GM12878 (cell line): ENCODE data around the gene C12orf56. TPM values are rescaled to one million over a fixed set of nuclear protein-coding genes. Genes with fewer than 3 reads are reported as not detected.
"Not testable (repeated sequence)": the region's sequence is repeated elsewhere in the genome, so short reads cannot be mapped to it uniquely, and the experiment has no call there.

ENCODE experiments used
- ATAC-seq: fragments of 200-7000 bp; cut with Tn5 transposase; 3 replicates; pipeline ENCODE4 v1.9.1; 2020; ENCODE audit warnings: mild to moderate bottlenecking, moderate library complexity
- BruUV-seq: library from RNA; stranded (reverse); fragments of 400-500 nt; replicated peaks from 2 replicates; lab custom pipeline; 2021; lab: Mats Ljungman, UMichigan
- CTCF ChIA-PET: fragments of 300-600 bp; sonication (Branson Sonifier 250); formaldehyde crosslinking; extraction: SDS; loops from one replicate; lab custom pipeline; 2021; ENCODE audit warnings: inconsistent platforms; lab: Yijun Ruan, JAX
- POLR2A ChIA-PET: fragments of 350-600 bp; formaldehyde crosslinking; extraction: SDS; loops from one replicate; lab custom pipeline; 2021; ENCODE audit warnings: inconsistent platforms; lab: Charles Lee
- RAD21 ChIA-PET: fragments of 300-600 bp; sonication (Branson Sonifier 250); formaldehyde crosslinking; loops from one replicate; lab custom pipeline; 2023; ENCODE audit warnings: antibody characterized with exemption; ENCODE audit not compliant: unreplicated experiment; lab: Charles Lee
- SMC1A ChIA-PET: fragments of 300-600 bp; sonication (Branson Sonifier 250); formaldehyde crosslinking; loops from one replicate; lab custom pipeline; 2023; ENCODE audit not compliant: unreplicated experiment, uncharacterized antibody; lab: Charles Lee
- DNase-seq: peaks from one replicate; pipeline ENCODE4 v3.0.0-alpha.2; 2011; ENCODE audit warnings: low read depth, low spot score
- FAIRE-seq: peaks from 3 replicates; lab custom pipeline; 2011; peaks lifted over from hg19 to GRCh38; lab: Jason Lieb, UNC
- H2AFZ ChIP-seq: 2 replicates; pipeline ENCODE4 v1.6.0; 2011; ENCODE audit warnings: low read depth, low read length, control low read depth; ENCODE audit not compliant: control insufficient read depth
- H3K27ac ChIP-seq: 2 replicates; pipeline ENCODE4 v1.5.1; 2011; ENCODE audit warnings: control low read depth; ENCODE audit not compliant: control insufficient read depth, insufficient read depth
- H3K27me3 ChIP-seq, 2 experiments: replicated peaks in 1 of 2; 2 replicates each; pipeline versions ENCODE4 v1.6.0 to v1.6.1; 2011; ENCODE audit warnings: low read length in 1 of 2; ENCODE audit not compliant: control insufficient read depth in 2 of 2, insufficient read depth in 2 of 2
- H3K36me3 ChIP-seq, 2 experiments: 2 replicates each; pipeline ENCODE4 v1.5.1; 2011; ENCODE audit warnings: low read length in 1 of 2; ENCODE audit not compliant: control insufficient read depth in 2 of 2, insufficient read depth in 2 of 2
- H3K4me1 ChIP-seq: 2 replicates; pipeline ENCODE4 v1.6.1; 2011; ENCODE audit warnings: mild to moderate bottlenecking, low read length, moderate library complexity, mixed read lengths; ENCODE audit not compliant: control insufficient read depth, insufficient read depth
- H3K4me2 ChIP-seq: 2 replicates; pipeline ENCODE4 v1.6.0; 2011; ENCODE audit warnings: control low read depth; ENCODE audit not compliant: control insufficient read depth, insufficient read depth
- H3K4me3 ChIP-seq: fragments of 200-600 bp; sonication (generic); 2 replicates; pipeline ENCODE4 v1.5.1; 2016
- H3K79me2 ChIP-seq: 2 replicates; pipeline ENCODE4 v1.6.0; 2011; ENCODE audit warnings: low read length; ENCODE audit not compliant: control insufficient read depth, insufficient read depth
- H3K9ac ChIP-seq: 2 replicates; pipeline ENCODE4 v1.8.0; 2011; ENCODE audit warnings: low read length, control low read depth, mixed read lengths; ENCODE audit not compliant: control insufficient read depth, insufficient read depth
- H3K9me3 ChIP-seq: replicated peaks from 3 replicates; pipeline ENCODE4 v1.5.1; 2011; ENCODE audit warnings: mild to moderate bottlenecking, low read length; ENCODE audit not compliant: control insufficient read depth, insufficient read depth
- H4K20me1 ChIP-seq: 2 replicates; pipeline ENCODE4 v1.6.0; 2011; ENCODE audit not compliant: control insufficient read depth, insufficient read depth
- FOS ChIP-seq: IDR thresholded peaks from 3 replicates; pipeline ENCODE4 v1.6.1; 2011; ENCODE audit warnings: borderline replicate concordance; ENCODE audit not compliant: insufficient read length; ENCODE audit errors: extremely low read depth
- PAX5 ChIP-seq: IDR thresholded peaks from 2 replicates; pipeline ENCODE4 v1.6.1; 2011; ENCODE audit warnings: low read depth, low read length, borderline replicate concordance
- RB1 ChIP-seq: fragments of 450-650 bp; formaldehyde crosslinking; IDR thresholded peaks from 2 replicates; pipeline ENCODE4 v1.6.1; 2017; ENCODE audit warnings: mild to moderate bottlenecking, borderline replicate concordance
- RFX5 ChIP-seq: IDR thresholded peaks from 2 replicates; pipeline ENCODE4 v1.6.1; 2011; ENCODE audit warnings: low read depth, low read length, improper control_type of control experiment
- WGBS: methylation state at CpG from one replicate; pipeline ENCODE4 v1.1.6; 2016; ENCODE audit warnings: low lambda C conversion rate; ENCODE audit not compliant: insufficient replicate concordance, insufficient coverage; ENCODE audit errors: missing lambda C conversion rate; 5-methylcytosine and 5-hydroxymethylcytosine counted together
- in situ Hi-C: fragments of 300-500 bp; cut with MboI; formaldehyde crosslinking; loops from 9 replicates; pipeline ENCODE4 v1.14.3; 2018; ENCODE audit warnings: mixed read lengths
- intact Hi-C: fragments of 100-400 bp; cut with micrococcal nuclease; formaldehyde crosslinking; loops from one replicate; pipeline ENCODE4 v1.14.2; 2022; ENCODE audit not compliant: unreplicated experiment
- polyA plus RNA-seq, 11 experiments: library from polyadenylated mRNA; depleted of rRNA in 4 of 11; unstranded in 6 of 11; stranded (reverse) in 5 of 11; fragments of >200 nt; fragmentation: Nextera tagmentation in 4 of 11; fragmentation: Illumina TruSeq in 1 of 11; extraction: Ambion mirVana in 4 of 11; extraction: Trizol in 1 of 11; gene quantifications; 1 replicate in 1 of 11; 2 replicates in 10 of 11; pipeline versions ENCODE4 v1.2.1 to v1.2.3, GENCODE V29; 2011 to 2016; ENCODE audit warnings: inconsistent platforms in 2 of 11, missing spikeins in 2 of 11, low read depth in 1 of 11
- total RNA-seq, 4 experiments: library from RNA; depleted of rRNA in 3 of 4; stranded (reverse); fragments of >200 nt in 3 of 4; fragmentation: Illumina TruSeq in 1 of 4; extraction: Trizol in 1 of 4; gene quantifications; 2 replicates each; pipeline versions ENCODE4 v1.2.1 to v1.2.3, GENCODE V29; 2013 to 2021

The C12orf56 gene
- total and polyA plus RNA-seq, 10 of the 15 experiments (the other 5 are each of a cell fraction or from before 2014, with no cell fraction given) = not detected

DNA sequence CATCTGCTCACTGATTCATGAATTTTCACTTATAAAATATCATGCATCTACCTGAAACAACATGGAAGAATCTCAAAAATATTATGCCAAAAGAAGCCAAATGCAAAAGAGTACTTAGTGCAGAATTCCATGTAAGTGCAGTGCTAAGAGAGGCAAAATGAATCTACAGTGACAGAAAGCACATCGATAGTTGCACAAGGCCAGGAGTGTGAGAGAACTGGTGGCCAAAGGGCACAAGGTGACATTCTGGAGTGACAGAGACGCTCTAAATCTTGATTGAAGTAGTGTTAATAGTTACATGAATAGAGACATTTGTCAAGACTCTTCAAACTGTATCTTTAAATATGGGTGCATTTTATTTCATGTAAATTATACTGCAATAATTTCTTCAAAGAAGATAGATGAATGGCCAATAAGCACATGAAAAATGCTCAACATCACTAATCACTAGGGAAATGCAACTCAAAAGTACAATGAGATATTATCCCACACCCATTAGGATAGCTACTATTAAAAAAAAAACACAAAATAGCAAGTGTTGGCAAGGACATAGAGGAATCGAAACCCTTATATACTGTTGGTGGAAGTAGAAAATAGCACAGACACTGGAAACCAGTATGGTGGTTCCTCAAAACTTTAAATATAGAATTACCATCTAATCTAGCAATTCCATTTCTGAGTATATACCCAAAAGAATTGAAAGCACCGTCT is 96.7 kb downstream of the C12orf56 start (continued):
- TF ChIP-seq RFX5 = peak; percentile 81
- TF ChIP-seq, all 136 proteins: peak for 4

DNA sequence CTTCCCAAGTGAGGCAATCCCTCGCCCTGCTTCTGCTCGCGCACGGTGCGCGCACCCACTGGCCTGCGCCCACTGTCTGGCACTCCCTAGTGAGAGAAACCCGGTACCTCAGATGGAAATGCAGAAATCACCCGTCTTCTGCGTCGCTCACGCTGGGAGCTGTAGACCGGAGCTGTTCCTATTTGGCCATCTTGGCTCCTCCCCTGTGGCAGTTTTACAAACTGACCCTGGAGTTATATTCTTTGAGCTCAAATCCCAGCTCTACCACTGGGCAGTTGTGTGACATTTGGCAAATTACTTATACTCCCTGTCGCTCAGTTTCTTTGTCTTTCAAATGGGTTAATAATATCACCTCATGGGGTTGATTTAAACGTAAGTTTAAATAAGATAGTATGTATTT is 97.4 kb downstream of the C12orf56 start:
- H3K27me3 ChIP-seq, CTCF ChIA-PET, H3K9me3 ChIP-seq, H4K20me1 ChIP-seq, ATAC-seq, intact Hi-C loops, FAIRE-seq, H3K79me2 ChIP-seq, H2AFZ ChIP-seq, H3K9ac ChIP-seq, H3K4me3 ChIP-seq, H3K36me3 ChIP-seq, DNase-seq, BruUV-seq, H3K27ac ChIP-seq, RAD21 ChIA-PET, H3K4me2 ChIP-seq, in situ Hi-C loops, SMC1A ChIA-PET: not testable (repeated sequence)
- POLR2A ChIA-PET = interaction anchor here (0.5 kb wide), 1 partner anchor 108 kb away, joined by 3 read pairs; no protein-coding TSS in a partner anchor
- H3K4me1 ChIP-seq = peaks cover 13% of the 10 kb centered on the region
- WGBS = 84% methylated on average over 7 of the region's 15 CpGs

DNA sequence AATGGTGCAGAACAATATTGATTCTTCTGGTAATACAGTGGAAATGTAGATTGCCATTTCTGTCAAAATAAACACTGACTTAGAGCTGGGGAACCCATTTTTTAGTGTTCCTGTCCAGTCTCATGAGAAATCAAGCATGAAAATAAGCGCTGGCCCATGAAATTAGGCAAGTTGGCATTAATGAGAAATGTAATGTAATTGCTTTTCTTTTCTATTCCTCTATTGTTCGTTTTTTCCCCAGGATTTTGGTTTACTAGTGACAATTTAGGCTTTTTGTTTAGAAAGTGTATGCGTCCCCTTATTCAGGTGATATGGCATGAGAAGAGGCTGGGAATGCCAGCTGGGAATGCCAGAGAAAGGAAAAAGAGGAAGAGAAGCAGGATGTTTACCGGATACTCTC is 104.0 kb downstream of the C12orf56 start:
- ChIA-PET SMC1A (no interaction called here), CTCF (no interaction called here), POLR2A (interaction anchor here (0.7 kb wide), 1 partner anchor 92 kb away, joined by 8 read pairs; no protein-coding TSS in a partner anchor), RAD21 (no interaction called here)
- 25% methylated on average over 4 of the region's 4 CpGs for WGBS
- no peak overlapping the region for H3K4me2 ChIP-seq
- no peak overlapping the region for H3K4me3 ChIP-seq
- no peaks in the 10 kb centered on the region for H3K36me3 ChIP-seq
- no peak overlapping the region for H2AFZ ChIP-seq
- no peak for FAIRE-seq
- no peaks in the 10 kb centered on the region for H3K79me2 ChIP-seq
- no peaks in the 10 kb centered on the region for H4K20me1 ChIP-seq
- no peaks in the 10 kb centered on the region for H3K4me1 ChIP-seq
- DNase-seq = no peak
- intact Hi-C loops = no loop called here
- TF ChIP-seq PAX5 (no peak), FOS (no peak), RB1 (no peak)
- H3K27me3 ChIP-seq = no peaks in the 10 kb centered on the region
- no peaks in the 10 kb centered on the region for H3K9me3 ChIP-seq
- in situ Hi-C loops = no loop called here
- H3K27ac ChIP-seq = no peak overlapping the region
- ATAC-seq = no peak
- BruUV-seq = no TSS peak
- H3K9ac ChIP-seq = no peak overlapping the region
